HG03457 (cell line): Measurements from ENCODE around the gene TBL2.
"Not testable (repeated sequence)": the region's sequence is repeated elsewhere in the genome, so short reads cannot be mapped to it uniquely, and the experiment has no call there.

Source experiments
- ATAC-seq: cut with Tn5 transposase; IDR thresholded peaks from one replicate; pipeline ENCODE4 v1.9.1; 2021; ENCODE audit warnings: moderate number of reproducible peaks; ENCODE audit not compliant: unreplicated experiment

The TBL2 gene

DNA sequence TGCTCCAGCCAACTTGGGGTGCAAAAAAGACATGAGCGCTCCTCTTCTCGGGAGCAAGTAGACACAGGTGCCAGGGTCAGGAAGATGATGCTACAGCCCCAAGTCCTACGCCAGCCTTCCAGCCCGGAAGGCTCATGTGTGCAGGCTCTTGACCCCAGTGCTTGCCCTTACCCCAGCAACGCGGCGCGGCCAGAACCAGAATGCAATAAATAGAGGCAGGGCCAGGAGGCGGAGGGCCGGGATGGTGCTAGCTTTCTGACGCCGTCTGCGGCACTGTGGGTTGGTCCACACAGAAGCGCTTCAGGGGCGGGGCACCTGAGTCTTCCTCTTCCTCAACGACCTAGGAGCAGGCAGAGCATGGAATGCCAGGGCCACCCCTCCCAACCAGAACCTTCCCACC lies 41.3 kb downstream of the TBL2 start:
- no peak for ATAC-seq

GRCh38 chr7:73536479-73536878 lies 41.9 kb downstream of the TBL2 start:
- no peak for ATAC-seq

- ATAC-seq: not testable (repeated sequence)
These were observed 42.5 kb downstream of the TBL2 start for GRCh38 chr7:73535918-73536317.

- no peak for ATAC-seq
These were observed 44.6 kb downstream of the TBL2 start for GRCh38 chr7:73533742-73534141.

DNA sequence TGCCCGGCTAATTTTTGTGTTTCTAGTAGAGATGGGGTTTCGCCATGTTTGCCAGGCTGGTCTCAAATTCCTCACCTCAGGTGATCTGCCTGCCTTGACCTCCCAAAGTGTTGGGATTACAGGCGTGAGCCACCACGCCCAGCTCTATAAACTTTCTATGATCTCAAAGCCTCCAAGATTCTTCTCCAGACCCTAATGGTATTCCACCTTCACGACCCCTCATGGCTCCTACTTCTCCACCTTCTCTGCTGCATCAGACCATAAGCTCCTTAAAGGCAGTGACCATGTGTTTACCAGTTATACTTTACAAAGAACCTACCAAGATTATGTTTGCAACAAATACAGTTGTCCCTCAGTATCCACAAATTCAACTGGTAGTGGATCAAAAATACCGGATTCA lies 46.2 kb downstream of the TBL2 start:
- ATAC-seq: no peak

DNA sequence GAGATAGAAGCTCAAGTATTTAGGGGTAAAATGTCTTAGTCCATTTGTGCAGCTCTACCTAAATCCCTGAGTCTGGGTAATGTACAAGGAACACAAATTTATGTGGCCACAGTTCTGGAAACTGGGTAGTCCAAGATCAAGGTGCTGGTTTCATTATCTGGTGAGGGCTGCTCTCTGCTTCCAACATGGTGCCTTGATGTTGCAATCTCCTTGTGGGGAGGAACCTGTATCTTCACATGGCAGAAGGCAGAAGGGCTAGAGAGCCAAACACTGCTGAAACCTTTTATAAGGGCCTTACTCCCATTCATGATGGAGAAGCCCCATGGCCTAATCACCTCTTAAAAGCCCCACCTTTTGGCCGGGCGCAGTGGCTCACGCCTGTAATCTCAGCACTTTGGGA lies 47.6 kb downstream of the TBL2 start:
- no peak for ATAC-seq

GRCh38 chr7:73526896-73527821 lies 51.2 kb downstream of the TBL2 start:
- no peak for ATAC-seq

GRCh38 chr7:73526158-73526494 lies 52.3 kb downstream of the TBL2 start:
- not testable (repeated sequence) for ATAC-seq

GRCh38 chr7:73522105-73522872 lies 56.1 kb downstream of the TBL2 start, which contains the start of gene BAZ1B:
Gene BAZ1B (minus strand): TSS chr7:73522293. CDS start chr7:73521933, 360 bp downstream.
- ATAC-seq: peak; percentile 74

DNA sequence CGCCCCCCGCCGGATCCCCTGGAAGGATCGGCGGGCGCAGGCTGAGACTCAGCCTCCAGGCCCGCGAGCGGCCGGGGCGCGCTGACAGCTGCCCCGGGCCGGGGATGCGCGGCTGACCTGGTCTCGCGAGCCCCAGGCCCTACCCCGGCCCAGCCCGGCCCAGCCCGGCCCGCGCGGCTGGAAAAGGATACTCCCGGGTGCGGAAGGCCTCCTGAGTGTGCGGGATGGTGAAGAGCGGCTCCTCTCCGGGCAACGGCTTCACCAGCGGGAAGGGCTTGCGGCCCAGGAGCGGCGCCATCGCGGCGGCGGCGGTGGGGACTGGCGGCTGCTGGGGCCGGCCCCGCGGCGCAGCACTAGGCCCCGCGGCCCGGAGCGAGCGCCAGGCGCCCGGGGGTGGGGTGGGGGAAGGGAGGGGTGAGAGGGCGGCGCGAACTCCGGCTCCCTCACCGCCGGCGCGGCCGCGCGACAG lies 56.7 kb downstream of the TBL2 start:
- peak; percentile 18 for ATAC-seq

GRCh38 chr7:73520673-73521635 lies 57.4 kb downstream of the TBL2 start:
- no peak for ATAC-seq

- ATAC-seq: no peak
These were observed 58.3 kb downstream of the TBL2 start for GRCh38 chr7:73519867-73520672.

- ATAC-seq: no peak
These were observed 59.9 kb downstream of the TBL2 start for GRCh38 chr7:73518470-73518869.
